K562 (cell line): ENCODE data around the gene MLST8. TPM values are rescaled to one million over a fixed set of nuclear protein-coding genes. Genes with fewer than 3 reads are reported as not detected.
A peak's percentile ranks its signal among the peaks of the same experiment; 100 is the strongest.

ENCODE experiments used
- CTBP1 ChIP-seq: fragments of 450-650 bp; IDR thresholded peaks from 2 replicates; pipeline ENCODE4 v1.6.1; 2016; ENCODE audit warnings: borderline replicate concordance
- ETV5 ChIP-seq: sonication (generic); formaldehyde crosslinking; IDR thresholded peaks from 2 replicates; pipeline ENCODE4 v1.4.0; 2020; ENCODE audit warnings: low read depth, mild to moderate bottlenecking, missing genetic modification reagents
- ETV6 ChIP-seq, 3 experiments: fragments of 150-350 bp in 1 of 3; sonication (generic) in 1 of 3; formaldehyde crosslinking in 1 of 3; IDR thresholded peaks; 2 replicates each; pipeline versions ENCODE4 v1.6.1 to v1.8.0; 2014 to 2022; ENCODE audit warnings: borderline replicate concordance in 2 of 3, low read depth in 2 of 3, antibody characterized with exemption in 1 of 3, low read length in 1 of 3, mild to moderate bottlenecking in 1 of 3, missing genetic modification reagents in 1 of 3
- RUNX1 ChIP-seq: sonication (generic); IDR thresholded peaks from 2 replicates; pipeline ENCODE4 v1.6.1; 2016; ENCODE audit warnings: antibody characterized with exemption, low read depth
- SAP30 ChIP-seq: fragments of 200-600 bp; sonication (generic); IDR thresholded peaks from 2 replicates; pipeline ENCODE4 v1.6.1; 2012; ENCODE audit warnings: borderline replicate concordance, low read depth, mild to moderate bottlenecking, moderate library complexity, low read length, control low read depth, inconsistent platforms; ENCODE audit not compliant: insufficient read depth, poor library complexity, severe bottlenecking
- SP2 ChIP-seq: IDR thresholded peaks from 2 replicates; pipeline ENCODE4 v1.6.1; 2011; ENCODE audit warnings: mild to moderate bottlenecking, low read depth, low read length, moderate library complexity; ENCODE audit not compliant: poor library complexity, severe bottlenecking; ENCODE audit errors: extremely low read depth
- TBL1XR1 ChIP-seq, 2 experiments: IDR thresholded peaks; 2 replicates each; pipeline ENCODE4 v1.6.1; 2012; ENCODE audit warnings: improper control_type of control experiment in 2 of 2, low read length in 2 of 2, mild to moderate bottlenecking in 1 of 2
- TCF3 ChIP-seq: sonication (generic); formaldehyde crosslinking; IDR thresholded peaks from 2 replicates; pipeline ENCODE4 v1.4.0; 2020; ENCODE audit warnings: mild to moderate bottlenecking, missing genetic modification reagents
- UBTF ChIP-seq, 2 experiments: IDR thresholded peaks; 2 replicates each; pipeline ENCODE4 v1.6.1; 2012; ENCODE audit warnings: improper control_type of control experiment in 2 of 2, low read depth in 2 of 2, low read length in 2 of 2, borderline replicate concordance in 1 of 2
- USF2 ChIP-seq: sonication (generic); formaldehyde crosslinking; IDR thresholded peaks from 2 replicates; pipeline ENCODE4 v1.5.0; 2020; ENCODE audit warnings: missing genetic modification reagents
- ZSCAN32 ChIP-seq: fragments of 450-650 bp; formaldehyde crosslinking; IDR thresholded peaks from 2 replicates; pipeline ENCODE4 v1.4.0; 2020; ENCODE audit warnings: mild to moderate bottlenecking, moderate library complexity
- polyA plus RNA-seq, 8 experiments: library from polyadenylated mRNA; depleted of rRNA in 4 of 8; stranded (reverse) in 5 of 8; unstranded in 3 of 8; fragments of >200 nt; fragmentation: Nextera tagmentation in 2 of 8; fragmentation: Illumina TruSeq in 1 of 8; extraction: Ambion mirVana in 2 of 8; extraction: Trizol in 1 of 8; gene quantifications; 2 replicates each; pipeline versions ENCODE4 v1.2.1 to v1.2.3, GENCODE V29; 2011 to 2014; ENCODE audit warnings: inconsistent platforms in 1 of 8, missing spikeins in 1 of 8
- total RNA-seq, 7 experiments: library from RNA; depleted of rRNA in 6 of 7; stranded (reverse); fragments of >200 nt in 6 of 7; fragmentation: Illumina TruSeq in 2 of 7; extraction: Trizol in 2 of 7; gene quantifications; 2 replicates each; pipeline versions ENCODE4 v1.2.1 to v1.2.3, GENCODE V29; 2011 to 2021; ENCODE audit warnings: low replicate concordance in 1 of 7
- TF ChIP-seq, protein P1 (sequence below), 2 experiments: fragments of 150-350 bp in 1 of 2; IDR thresholded peaks; 2 replicates each; pipeline ENCODE4 v1.6.1; 2012 to 2016; ENCODE audit warnings: low read depth in 2 of 2, low read length in 2 of 2, mild to moderate bottlenecking in 1 of 2, moderate library complexity in 1 of 2
- TF ChIP-seq, protein P2 (sequence below): fragments of 450-650 bp; IDR thresholded peaks from 2 replicates; pipeline ENCODE4 v1.6.1; 2017; ENCODE audit warnings: antibody characterized with exemption, mild to moderate bottlenecking

The MLST8 gene
- total and polyA plus RNA-seq, 9 of the 15 experiments (the other 6 are each of a cell fraction or from before 2014, with no cell fraction given) = 1.5 to 116 (median 43.3) TPM

GRCh38 chr16:2205104-2205966, at the start of gene MLST8 (continued):
- TF ChIP-seq SP2 (no peak), ETV5 (CRISPR knock-in tag) (peak; percentile 36; the same call in 1 of the 2 replicates), UBTF (IDR thresholded peaks at IDR 0.05; ENCODE audit: borderline replicate concordance in 1 of 2, low read depth in 2 of 2, low read length in 2 of 2) (0 out of 4 replicates have a peak, but pooled peaks of 1 of the 2 experiments have one; percentile 53), SAP30 (no peak), ETV6 (IDR thresholded peaks at IDR 0.05; ENCODE audit: borderline replicate concordance in 1 of 2, low read depth in 2 of 2, low read length in 1 of 2) (no peak), ETV6 (CRISPR knock-in tag; IDR thresholded peaks at IDR 0.05; ENCODE audit: borderline replicate concordance) (no peak), TCF3 (CRISPR knock-in tag) (no peak), CTBP1 (peak; percentile 88), TBL1XR1 (IDR thresholded peaks at IDR 0.05; ENCODE audit: low read length in 2 of 2) (no peak; a peak in 1 of 4 replicates), RUNX1 (no peak), ZSCAN32 (CRISPR knock-in tag) (no peak), USF2 (CRISPR knock-in tag) (no peak)
- TF ChIP-seq, protein P1, sequence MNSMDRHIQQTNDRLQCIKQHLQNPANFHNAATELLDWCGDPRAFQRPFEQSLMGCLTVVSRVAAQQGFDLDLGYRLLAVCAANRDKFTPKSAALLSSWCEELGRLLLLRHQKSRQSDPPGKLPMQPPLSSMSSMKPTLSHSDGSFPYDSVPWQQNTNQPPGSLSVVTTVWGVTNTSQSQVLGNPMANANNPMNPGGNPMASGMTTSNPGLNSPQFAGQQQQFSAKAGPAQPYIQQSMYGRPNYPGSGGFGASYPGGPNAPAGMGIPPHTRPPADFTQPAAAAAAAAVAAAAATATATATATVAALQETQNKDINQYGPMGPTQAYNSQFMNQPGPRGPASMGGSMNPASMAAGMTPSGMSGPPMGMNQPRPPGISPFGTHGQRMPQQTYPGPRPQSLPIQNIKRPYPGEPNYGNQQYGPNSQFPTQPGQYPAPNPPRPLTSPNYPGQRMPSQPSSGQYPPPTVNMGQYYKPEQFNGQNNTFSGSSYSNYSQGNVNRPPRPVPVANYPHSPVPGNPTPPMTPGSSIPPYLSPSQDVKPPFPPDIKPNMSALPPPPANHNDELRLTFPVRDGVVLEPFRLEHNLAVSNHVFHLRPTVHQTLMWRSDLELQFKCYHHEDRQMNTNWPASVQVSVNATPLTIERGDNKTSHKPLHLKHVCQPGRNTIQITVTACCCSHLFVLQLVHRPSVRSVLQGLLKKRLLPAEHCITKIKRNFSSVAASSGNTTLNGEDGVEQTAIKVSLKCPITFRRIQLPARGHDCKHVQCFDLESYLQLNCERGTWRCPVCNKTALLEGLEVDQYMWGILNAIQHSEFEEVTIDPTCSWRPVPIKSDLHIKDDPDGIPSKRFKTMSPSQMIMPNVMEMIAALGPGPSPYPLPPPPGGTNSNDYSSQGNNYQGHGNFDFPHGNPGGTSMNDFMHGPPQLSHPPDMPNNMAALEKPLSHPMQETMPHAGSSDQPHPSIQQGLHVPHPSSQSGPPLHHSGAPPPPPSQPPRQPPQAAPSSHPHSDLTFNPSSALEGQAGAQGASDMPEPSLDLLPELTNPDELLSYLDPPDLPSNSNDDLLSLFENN (IDR thresholded peaks at IDR 0.05; ENCODE audit: low read depth in 2 of 2, low read length in 2 of 2) = peak; percentile 8 to 95; a peak in 2 of 4 replicates
- TF ChIP-seq, protein P2, sequence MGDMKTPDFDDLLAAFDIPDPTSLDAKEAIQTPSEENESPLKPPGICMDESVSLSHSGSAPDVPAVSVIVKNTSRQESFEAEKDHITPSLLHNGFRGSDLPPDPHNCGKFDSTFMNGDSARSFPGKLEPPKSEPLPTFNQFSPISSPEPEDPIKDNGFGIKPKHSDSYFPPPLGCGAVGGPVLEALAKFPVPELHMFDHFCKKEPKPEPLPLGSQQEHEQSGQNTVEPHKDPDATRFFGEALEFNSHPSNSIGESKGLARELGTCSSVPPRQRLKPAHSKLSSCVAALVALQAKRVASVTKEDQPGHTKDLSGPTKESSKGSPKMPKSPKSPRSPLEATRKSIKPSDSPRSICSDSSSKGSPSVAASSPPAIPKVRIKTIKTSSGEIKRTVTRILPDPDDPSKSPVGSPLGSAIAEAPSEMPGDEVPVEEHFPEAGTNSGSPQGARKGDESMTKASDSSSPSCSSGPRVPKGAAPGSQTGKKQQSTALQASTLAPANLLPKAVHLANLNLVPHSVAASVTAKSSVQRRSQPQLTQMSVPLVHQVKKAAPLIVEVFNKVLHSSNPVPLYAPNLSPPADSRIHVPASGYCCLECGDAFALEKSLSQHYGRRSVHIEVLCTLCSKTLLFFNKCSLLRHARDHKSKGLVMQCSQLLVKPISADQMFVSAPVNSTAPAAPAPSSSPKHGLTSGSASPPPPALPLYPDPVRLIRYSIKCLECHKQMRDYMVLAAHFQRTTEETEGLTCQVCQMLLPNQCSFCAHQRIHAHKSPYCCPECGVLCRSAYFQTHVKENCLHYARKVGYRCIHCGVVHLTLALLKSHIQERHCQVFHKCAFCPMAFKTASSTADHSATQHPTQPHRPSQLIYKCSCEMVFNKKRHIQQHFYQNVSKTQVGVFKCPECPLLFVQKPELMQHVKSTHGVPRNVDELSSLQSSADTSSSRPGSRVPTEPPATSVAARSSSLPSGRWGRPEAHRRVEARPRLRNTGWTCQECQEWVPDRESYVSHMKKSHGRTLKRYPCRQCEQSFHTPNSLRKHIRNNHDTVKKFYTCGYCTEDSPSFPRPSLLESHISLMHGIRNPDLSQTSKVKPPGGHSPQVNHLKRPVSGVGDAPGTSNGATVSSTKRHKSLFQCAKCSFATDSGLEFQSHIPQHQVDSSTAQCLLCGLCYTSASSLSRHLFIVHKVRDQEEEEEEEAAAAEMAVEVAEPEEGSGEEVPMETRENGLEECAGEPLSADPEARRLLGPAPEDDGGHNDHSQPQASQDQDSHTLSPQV = no peak; the same call in 1 of the 2 replicates
